K562 (cell line): Measurements from ENCODE around the gene TMEM123. TPM values are rescaled to one million over a fixed set of nuclear protein-coding genes. Genes with fewer than 3 reads are reported as not detected.

ENCODE experiments used
- EGR1 ChIP-seq: fragments of 450-650 bp; conservative IDR thresholded peaks from 2 replicates; pipeline ENCODE4 v1.6.1; 2017; ENCODE audit warnings: mild to moderate bottlenecking
- ESRRA ChIP-seq: fragments of 450-650 bp; IDR thresholded peaks from 2 replicates; pipeline ENCODE4 v1.6.1; 2014; ENCODE audit warnings: low read depth, mild to moderate bottlenecking, moderate library complexity, borderline replicate concordance
- HMG20B ChIP-seq: fragments of 250-450 bp; sonication (Bioruptor Pico); IDR thresholded peaks from 2 replicates; pipeline ENCODE4 v1.5.0; 2021; ENCODE audit warnings: mild to moderate bottlenecking
- PHTF2 ChIP-seq: fragments of 250-450 bp; sonication (Bioruptor Pico); IDR thresholded peaks from 2 replicates; pipeline ENCODE4 v1.5.0; 2021; ENCODE audit warnings: mild to moderate bottlenecking
- PML ChIP-seq: IDR thresholded peaks from 2 replicates; pipeline ENCODE4 v1.6.1; 2012; ENCODE audit warnings: low read length, inconsistent platforms
- PTRF ChIP-seq: fragments of 450-650 bp; IDR thresholded peaks from 2 replicates; pipeline ENCODE4 v1.6.1; 2016; ENCODE audit warnings: mild to moderate bottlenecking, missing genetic modification characterization, missing compliant biosample characterization
- TCF15 ChIP-seq: fragments of 250-450 bp; sonication (Bioruptor Pico); IDR thresholded peaks from 2 replicates; pipeline ENCODE4 v1.8.0; 2022; ENCODE audit warnings: moderate library complexity, mild to moderate bottlenecking, inconsistent platforms
- polyA plus RNA-seq, 8 experiments: library from polyadenylated mRNA; depleted of rRNA in 4 of 8; stranded (reverse) in 5 of 8; unstranded in 3 of 8; fragments of >200 nt; fragmentation: Nextera tagmentation in 2 of 8; fragmentation: Illumina TruSeq in 1 of 8; extraction: Ambion mirVana in 2 of 8; extraction: Trizol in 1 of 8; gene quantifications; 2 replicates each; pipeline versions ENCODE4 v1.2.1 to v1.2.3, GENCODE V29; 2011 to 2014; ENCODE audit warnings: inconsistent platforms in 1 of 8, missing spikeins in 1 of 8
- total RNA-seq, 7 experiments: library from RNA; depleted of rRNA in 6 of 7; stranded (reverse); fragments of >200 nt in 6 of 7; fragmentation: Illumina TruSeq in 2 of 7; extraction: Trizol in 2 of 7; gene quantifications; 2 replicates each; pipeline versions ENCODE4 v1.2.1 to v1.2.3, GENCODE V29; 2011 to 2021; ENCODE audit warnings: low replicate concordance in 1 of 7
- TF ChIP-seq, protein P1 (sequence below): fragments of 250-450 bp; sonication (Bioruptor Pico); IDR thresholded peaks from 2 replicates; pipeline ENCODE4 v1.8.0; 2021; ENCODE audit warnings: mild to moderate bottlenecking, moderate library complexity
- TF ChIP-seq, protein P2 (sequence below): IDR thresholded peaks from 2 replicates; pipeline ENCODE4 v1.6.1; 2014; ENCODE audit warnings: antibody characterized with exemption

TMEM123 gene
- total and polyA plus RNA-seq, 9 of the 15 experiments (the other 6 are each of a cell fraction or from before 2014, with no cell fraction given), result 19.8 to 344 (median 82.4) TPM

- TF ChIP-seq, protein P1, sequence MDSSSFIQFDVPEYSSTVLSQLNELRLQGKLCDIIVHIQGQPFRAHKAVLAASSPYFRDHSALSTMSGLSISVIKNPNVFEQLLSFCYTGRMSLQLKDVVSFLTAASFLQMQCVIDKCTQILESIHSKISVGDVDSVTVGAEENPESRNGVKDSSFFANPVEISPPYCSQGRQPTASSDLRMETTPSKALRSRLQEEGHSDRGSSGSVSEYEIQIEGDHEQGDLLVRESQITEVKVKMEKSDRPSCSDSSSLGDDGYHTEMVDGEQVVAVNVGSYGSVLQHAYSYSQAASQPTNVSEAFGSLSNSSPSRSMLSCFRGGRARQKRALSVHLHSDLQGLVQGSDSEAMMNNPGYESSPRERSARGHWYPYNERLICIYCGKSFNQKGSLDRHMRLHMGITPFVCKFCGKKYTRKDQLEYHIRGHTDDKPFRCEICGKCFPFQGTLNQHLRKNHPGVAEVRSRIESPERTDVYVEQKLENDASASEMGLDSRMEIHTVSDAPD (CRISPR knock-in tag), result no peak
- TF ChIP-seq ESRRA (no peak), EGR1 (peak; percentile 85), TCF15 (no peak), PTRF (tag) (no peak), PHTF2 (CRISPR knock-in tag) (no peak), HMG20B (CRISPR knock-in tag) (no peak), PML (peak; percentile 32; the same call in 1 of the 2 replicates)
- TF ChIP-seq, protein P2, sequence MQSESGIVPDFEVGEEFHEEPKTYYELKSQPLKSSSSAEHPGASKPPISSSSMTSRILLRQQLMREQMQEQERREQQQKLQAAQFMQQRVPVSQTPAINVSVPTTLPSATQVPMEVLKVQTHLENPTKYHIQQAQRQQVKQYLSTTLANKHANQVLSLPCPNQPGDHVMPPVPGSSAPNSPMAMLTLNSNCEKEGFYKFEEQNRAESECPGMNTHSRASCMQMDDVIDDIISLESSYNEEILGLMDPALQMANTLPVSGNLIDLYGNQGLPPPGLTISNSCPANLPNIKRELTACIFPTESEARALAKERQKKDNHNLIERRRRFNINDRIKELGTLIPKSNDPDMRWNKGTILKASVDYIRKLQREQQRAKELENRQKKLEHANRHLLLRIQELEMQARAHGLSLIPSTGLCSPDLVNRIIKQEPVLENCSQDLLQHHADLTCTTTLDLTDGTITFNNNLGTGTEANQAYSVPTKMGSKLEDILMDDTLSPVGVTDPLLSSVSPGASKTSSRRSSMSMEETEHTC, result no peak
These were observed 734 bp upstream of the TMEM123 start (continued) for GRCh38 chr11:102453302-102453695.
